DMS 273 treated with DMSO at 0.1 percent for 48 hours (cell line): Measurements from ENCODE around the gene DCHS2.

Experiments used
- DNase-seq: peaks from one replicate; lab custom pipeline; 2025; lab: John Stamatoyannopoulos, UW

Gene DCHS2

DNA sequence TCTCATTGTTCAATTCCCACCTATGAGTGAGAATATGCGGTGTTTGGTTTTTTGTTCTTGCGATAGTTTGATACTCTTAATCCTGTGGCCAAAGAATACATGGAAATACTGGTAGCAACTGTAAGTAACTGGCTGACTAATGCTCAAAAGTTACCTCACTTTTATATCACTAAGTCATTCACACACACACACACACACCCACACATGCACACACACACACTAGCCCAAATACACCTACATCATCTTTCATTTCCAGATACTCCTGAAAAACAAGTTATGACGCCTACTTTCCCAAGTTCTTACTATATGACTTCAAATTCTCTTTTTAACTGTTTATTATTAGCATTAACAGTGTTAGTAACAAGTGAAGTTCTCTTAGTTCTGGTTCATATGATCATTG is 101.3 kb downstream of the DCHS2 start:
- no peak for DNase-seq

- no peak for DNase-seq
Observed at GRCh38 chr4:154389148-154389547, 102.5 kb downstream of the DCHS2 start.

DNA sequence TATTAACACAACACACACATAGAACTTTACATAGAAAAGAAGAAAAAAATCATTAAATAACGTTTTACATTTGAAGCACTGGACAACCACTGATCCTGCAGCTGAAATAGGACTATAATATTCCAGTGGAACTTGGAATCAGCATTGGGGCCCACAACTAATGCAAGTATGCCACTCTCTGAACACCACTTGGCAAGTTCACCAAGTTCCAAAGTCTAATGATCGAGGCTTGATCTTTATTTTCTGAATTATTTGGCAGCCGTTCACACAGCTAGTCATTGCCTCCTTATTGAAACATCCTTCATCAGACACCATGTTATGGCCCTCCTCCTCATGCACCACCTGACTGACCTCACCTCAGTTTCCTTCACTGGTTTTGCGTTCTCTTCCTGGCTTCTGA is 107.6 kb downstream of the DCHS2 start:
- no peak for DNase-seq

- DNase-seq = no peak
Observed at GRCh38 chr4:154376486-154376885, 115.1 kb downstream of the DCHS2 start.

- no peak for DNase-seq
Observed at GRCh38 chr4:154368060-154368459, 123.5 kb downstream of the DCHS2 start.

DNA sequence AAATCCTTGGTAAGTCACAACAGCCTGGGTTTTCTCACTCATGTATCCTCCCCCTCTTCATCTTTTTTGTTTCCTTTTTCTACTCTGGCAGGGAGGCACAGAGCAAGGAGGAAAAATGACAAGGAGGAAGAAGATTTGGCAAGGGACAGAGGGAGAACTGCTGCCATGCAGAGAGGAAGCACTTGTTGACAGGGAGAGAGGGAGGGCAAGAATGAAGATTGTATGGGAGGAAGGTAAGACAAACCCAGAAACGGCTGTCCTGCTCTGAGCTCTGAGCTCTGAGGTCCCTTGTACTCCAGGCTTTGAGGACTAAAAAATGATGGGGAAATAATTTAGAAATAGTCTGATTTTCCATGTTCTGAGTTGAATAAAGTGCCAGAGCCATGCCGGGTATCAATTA is 123.9 kb downstream of the DCHS2 start:
- no peak for DNase-seq

- no peak for DNase-seq
Observed at GRCh38 chr4:154366956-154367355, 124.6 kb downstream of the DCHS2 start.

GRCh38 chr4:154364066-154364845 is 127.3 kb downstream of the DCHS2 start:
- DNase-seq = no peak

- no peak for DNase-seq
Observed at GRCh38 chr4:154361450-154361849, 130.1 kb downstream of the DCHS2 start.

- no peak for DNase-seq
Observed at GRCh38 chr4:154360491-154360890, 131.1 kb downstream of the DCHS2 start.

- no peak for DNase-seq
Observed at GRCh38 chr4:154354883-154355282, 136.7 kb downstream of the DCHS2 start.

GRCh38 chr4:154349829-154350228 is 141.8 kb downstream of the DCHS2 start:
- DNase-seq = no peak

GRCh38 chr4:154348657-154349056 is 142.9 kb downstream of the DCHS2 start:
- no peak for DNase-seq

DNA sequence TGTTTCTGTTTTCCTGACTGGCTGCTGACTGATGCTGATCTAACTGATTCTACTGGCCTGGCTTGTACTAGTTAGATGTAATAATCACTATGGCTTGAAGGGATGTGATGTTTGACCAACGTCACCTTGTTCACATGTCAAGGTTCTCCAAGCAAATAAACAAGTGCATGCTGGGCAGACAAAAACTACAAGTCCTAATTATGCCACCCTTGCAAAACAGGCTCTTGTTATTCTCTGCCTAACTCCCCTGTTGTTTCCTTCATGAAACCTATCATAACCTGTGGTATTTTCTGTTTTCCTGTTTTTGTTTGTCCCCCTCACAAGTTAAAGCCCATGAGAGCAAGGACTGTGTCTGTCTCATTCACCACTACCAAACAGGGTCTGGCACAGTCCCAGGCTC is 146.2 kb downstream of the DCHS2 start:
- no peak for DNase-seq

- DNase-seq = no peak
Observed at GRCh38 chr4:154344686-154345085, 146.9 kb downstream of the DCHS2 start.

DNA sequence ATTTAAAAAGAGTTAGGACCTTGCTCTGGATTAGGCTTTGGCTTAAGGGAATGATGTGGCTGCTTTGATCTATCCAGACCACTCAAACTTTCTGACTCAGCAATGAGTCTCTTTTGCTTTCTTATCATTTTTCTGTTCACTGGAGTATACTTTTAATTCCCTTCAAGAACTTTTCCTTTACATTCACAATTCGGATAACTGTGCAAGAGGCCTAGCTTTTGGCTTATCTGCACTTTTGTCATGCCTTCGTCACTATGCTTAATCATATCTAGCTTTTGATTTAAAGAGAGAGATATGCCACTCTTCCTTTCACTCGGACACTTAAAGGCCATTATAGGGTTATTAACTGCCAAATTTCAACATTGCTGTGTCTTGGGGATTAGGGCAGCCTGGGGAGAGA is 147.9 kb downstream of the DCHS2 start:
- no peak for DNase-seq

- DNase-seq = no peak
Observed at GRCh38 chr4:154341448-154341847, 150.2 kb downstream of the DCHS2 start.

DNA sequence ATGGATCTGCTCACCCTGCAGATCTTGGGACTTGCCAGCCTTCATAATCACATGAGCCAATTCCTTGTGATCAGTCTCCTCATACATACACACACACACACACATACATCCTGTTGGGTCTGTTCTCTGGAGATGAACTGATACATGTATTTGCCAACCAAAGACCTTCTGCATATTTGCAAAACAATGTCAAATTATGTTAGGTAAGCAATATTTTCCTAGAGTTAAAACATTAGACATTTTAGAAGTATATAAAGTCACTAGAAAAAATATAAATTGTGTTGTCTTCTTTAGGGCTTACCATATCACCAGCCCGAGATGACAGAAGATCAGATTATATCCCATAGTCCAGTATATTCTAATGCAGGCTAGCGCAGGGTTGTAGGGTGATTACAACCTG is 156.0 kb downstream of the DCHS2 start:
- no peak for DNase-seq

- no peak for DNase-seq
Observed at GRCh38 chr4:154332681-154333421, 158.7 kb downstream of the DCHS2 start.

- no peak for DNase-seq
Observed at GRCh38 chr4:154329939-154330338, 161.7 kb downstream of the DCHS2 start.

DNA sequence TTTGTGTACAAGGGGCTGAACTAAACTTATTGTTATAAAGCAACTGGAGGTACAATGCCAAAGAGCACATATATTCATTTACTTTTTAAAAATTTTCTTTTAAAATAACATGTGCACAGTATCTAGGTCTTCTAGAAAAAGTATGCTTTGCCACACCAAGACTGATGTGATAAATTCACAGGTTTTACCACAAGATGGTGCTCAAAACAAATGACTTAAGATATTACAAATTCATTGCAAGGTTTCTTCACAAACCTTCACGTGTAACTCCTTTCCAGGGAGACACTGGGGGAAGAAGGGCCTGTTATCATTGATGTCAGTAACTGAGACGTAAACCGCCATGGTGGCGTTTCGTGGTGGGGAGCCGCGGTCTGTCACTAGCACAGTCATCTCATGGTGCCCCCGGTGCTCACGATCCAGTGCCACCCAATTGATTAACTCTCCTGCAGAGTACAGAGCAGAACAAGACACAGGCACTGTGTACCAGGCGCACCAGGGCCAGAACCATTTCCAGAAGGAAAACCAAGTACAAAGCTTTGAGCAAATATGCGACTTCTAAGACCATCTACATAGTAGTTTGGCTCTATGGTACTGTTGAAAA is 162.2 kb downstream of the DCHS2 start:
- DNase-seq = no peak

DNA sequence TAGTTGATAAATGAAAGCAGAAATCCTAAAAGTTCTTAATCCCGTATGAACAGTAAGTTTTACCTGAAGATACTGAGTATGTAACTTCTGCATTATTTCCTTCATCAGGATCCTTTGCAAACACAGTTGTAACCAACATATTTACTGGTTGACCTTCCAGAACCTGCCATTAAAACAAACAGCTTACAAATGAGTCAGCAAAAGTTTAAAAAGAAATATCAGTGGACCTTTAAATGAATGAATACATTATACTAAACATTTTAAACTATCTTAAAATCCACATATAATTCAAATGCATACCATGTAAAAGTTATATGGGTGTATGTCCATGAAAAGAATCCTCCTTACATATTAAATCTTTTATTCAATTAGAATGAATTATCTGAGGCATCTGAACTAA is 163.6 kb downstream of the DCHS2 start:
- DNase-seq = no peak

GRCh38 chr4:154320521-154320920 is 171.1 kb downstream of the DCHS2 start:
- no peak for DNase-seq
